Upper lobe of right lung (tissue), 1 donor: Measurements from ENCODE around the gene TERF2IP. TPM values are rescaled to one million over a fixed set of nuclear protein-coding genes. Genes with fewer than 3 reads are reported as not detected.

Source experiments
- ATAC-seq: fragments of 200-7000 bp; cut with Tn5 transposase; one replicate; pipeline ENCODE4 v1.9.1; 2020; ENCODE audit warnings: mild to moderate bottlenecking, moderate library complexity
- DNase-seq: peaks from one replicate; pipeline ENCODE4 v3.0.0-alpha.2; 2020
- H3K27ac ChIP-seq: fragments of 200-600 bp; one replicate; pipeline ENCODE4 v1.8.0; 2022
- H3K27me3 ChIP-seq: fragments of 200-600 bp; one replicate; pipeline ENCODE4 v1.8.0; 2022; ENCODE audit warnings: mild to moderate bottlenecking
- H3K36me3 ChIP-seq: fragments of 200-600 bp; one replicate; pipeline ENCODE4 v1.8.0; 2022
- H3K4me1 ChIP-seq: fragments of 200-600 bp; one replicate; pipeline ENCODE4 v1.8.0; 2022
- H3K4me3 ChIP-seq: fragments of 200-600 bp; one replicate; pipeline ENCODE4 v1.8.0; 2022; ENCODE audit warnings: mild to moderate bottlenecking
- H3K9me3 ChIP-seq: fragments of 200-600 bp; one replicate; pipeline ENCODE4 v1.8.0; 2022
- intact Hi-C: fragments of 100-400 bp; cut with DNase I; formaldehyde crosslinking; loops from one replicate; pipeline ENCODE4 v1.11.0; 2022
- total RNA-seq: library from RNA; stranded (reverse); fragmentation: NEBNext Ultra II Directional; extraction: Animal tissue kit (Norgen Biotek cat#: 25700); gene quantifications from one replicate; pipeline ENCODE4 v1.2.1, GENCODE V29; 2021
- TF ChIP-seq, protein P1 (sequence below): fragments of 200-600 bp; IDR thresholded peaks from one replicate; pipeline ENCODE4 v1.8.0; 2022; ENCODE audit warnings: antibody characterized with exemption
- donor health status: DM: no; HTN: yes; CAD: no; lungs with severe emphysema.

TERF2IP gene
- total RNA-seq, 1 donor from 2014 or later: 56.2 TPM

DNA sequence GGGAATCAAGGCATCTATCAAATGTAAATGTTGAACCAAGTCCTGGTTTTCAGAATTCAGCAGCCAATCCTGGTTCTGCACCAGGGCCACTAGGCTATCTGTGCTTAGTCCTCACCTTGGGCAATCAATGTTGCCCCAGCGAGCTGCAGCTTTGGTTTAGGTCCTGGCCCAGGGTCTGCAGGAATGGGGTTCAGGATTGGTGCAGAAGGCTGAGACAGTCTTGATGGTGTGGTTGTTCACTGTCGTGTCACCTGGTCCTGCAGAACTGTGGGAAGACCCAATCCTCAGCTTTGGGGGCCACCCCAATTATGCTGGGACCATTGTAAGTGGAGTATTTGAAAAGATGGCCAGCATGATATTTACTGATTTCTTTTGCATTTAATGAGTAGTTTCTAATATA is 10.6 kb downstream of the TERF2IP start:
- ATAC-seq (no peak), DNase-seq (no peak)
- TF ChIP-seq, protein P1, sequence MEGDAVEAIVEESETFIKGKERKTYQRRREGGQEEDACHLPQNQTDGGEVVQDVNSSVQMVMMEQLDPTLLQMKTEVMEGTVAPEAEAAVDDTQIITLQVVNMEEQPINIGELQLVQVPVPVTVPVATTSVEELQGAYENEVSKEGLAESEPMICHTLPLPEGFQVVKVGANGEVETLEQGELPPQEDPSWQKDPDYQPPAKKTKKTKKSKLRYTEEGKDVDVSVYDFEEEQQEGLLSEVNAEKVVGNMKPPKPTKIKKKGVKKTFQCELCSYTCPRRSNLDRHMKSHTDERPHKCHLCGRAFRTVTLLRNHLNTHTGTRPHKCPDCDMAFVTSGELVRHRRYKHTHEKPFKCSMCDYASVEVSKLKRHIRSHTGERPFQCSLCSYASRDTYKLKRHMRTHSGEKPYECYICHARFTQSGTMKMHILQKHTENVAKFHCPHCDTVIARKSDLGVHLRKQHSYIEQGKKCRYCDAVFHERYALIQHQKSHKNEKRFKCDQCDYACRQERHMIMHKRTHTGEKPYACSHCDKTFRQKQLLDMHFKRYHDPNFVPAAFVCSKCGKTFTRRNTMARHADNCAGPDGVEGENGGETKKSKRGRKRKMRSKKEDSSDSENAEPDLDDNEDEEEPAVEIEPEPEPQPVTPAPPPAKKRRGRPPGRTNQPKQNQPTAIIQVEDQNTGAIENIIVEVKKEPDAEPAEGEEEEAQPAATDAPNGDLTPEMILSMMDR: no peak
- H3K4me1 ChIP-seq: peaks cover 6% of the 10 kb centered on the region
- H3K9me3 ChIP-seq: no peaks in the 10 kb centered on the region
- no peak overlapping the region for H3K4me3 ChIP-seq
- peaks cover 76% of the 10 kb centered on the region for H3K36me3 ChIP-seq
- no peaks in the 10 kb centered on the region for H3K27me3 ChIP-seq
- intact Hi-C loops: no loop called here
- no peak overlapping the region for H3K27ac ChIP-seq

- TF ChIP-seq, protein P1: no peak
- H3K27ac ChIP-seq: no peak overlapping the region
- no peaks in the 10 kb centered on the region for H3K27me3 ChIP-seq
- DNase-seq (no peak), ATAC-seq (no peak)
- no peak overlapping the region for H3K4me3 ChIP-seq
- H3K9me3 ChIP-seq: no peaks in the 10 kb centered on the region
- H3K36me3 ChIP-seq: peaks cover 63% of the 10 kb centered on the region
- intact Hi-C loops: no loop called here
- H3K4me1 ChIP-seq: no peaks in the 10 kb centered on the region
Observed at GRCh38 chr16:75660321-75660720, 12.7 kb downstream of the TERF2IP start.

DNA sequence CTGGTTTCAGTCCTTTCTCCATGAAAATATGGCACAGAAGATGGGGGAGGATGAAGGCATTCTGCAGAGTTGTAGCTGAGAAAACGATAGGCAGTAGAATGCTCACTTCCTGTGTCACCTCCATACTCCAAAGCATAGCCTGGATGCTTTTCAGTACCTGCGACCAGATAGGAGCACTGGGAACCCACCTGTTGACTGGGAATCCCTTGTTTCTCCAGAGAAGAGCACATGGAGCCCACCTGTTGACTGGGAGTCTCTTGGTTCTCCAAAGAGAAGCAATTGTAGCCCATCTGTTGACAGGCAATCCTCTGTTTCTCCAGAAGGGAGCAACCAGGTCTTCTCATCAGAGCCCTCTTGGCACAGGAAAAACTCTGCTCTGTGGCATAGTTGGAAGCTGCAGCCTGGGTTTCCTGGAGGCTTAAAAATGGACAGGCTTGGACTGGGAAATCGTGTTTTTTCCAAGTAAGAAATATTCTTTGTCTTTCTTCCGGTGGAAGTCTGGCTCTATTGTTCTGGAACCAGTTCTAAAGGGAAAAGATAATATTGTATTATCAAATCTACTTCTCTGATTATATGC is 13.2 kb downstream of the TERF2IP start:
- Histone ChIP-seq H3K9me3 (no peaks in the 10 kb centered on the region), H3K4me3 (no peak overlapping the region), H3K36me3 (peaks cover 58% of the 10 kb centered on the region), H3K27ac (peak overlapping the region; percentile 42), H3K27me3 (no peaks in the 10 kb centered on the region), H3K4me1 (no peaks in the 10 kb centered on the region)
- intact Hi-C loops: no loop called here
- DNase-seq (no peak), ATAC-seq (no peak)
- TF ChIP-seq, protein P1: no peak

DNA sequence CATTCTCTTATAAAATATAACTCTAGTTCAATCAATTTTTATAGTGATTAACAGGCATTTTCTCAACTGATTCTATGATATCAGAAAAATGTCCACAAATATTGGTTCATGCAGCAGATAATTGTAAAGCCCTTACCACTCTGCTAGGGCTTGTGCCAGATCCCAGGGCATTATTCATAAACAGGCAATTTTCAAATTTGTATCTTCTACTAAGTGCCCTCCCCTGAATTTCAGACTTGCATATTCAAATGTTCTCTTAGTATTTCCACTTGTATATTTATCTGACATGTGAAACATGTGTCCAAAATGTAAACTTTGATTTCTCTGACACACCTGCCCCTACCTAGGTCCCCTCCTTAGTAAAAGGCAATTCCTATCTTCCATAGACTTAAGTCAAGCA is 19.9 kb downstream of the TERF2IP start:
- intact Hi-C loops: no loop called here
- H3K27me3 ChIP-seq: no peaks in the 10 kb centered on the region
- H3K27ac ChIP-seq: no peak overlapping the region
- DNase-seq: no peak
- H3K4me1 ChIP-seq: no peaks in the 10 kb centered on the region
- ATAC-seq: no peak
- no peaks in the 10 kb centered on the region for H3K9me3 ChIP-seq
- TF ChIP-seq, protein P1: no peak
- no peaks in the 10 kb centered on the region for H3K36me3 ChIP-seq
- H3K4me3 ChIP-seq: no peak overlapping the region

DNA sequence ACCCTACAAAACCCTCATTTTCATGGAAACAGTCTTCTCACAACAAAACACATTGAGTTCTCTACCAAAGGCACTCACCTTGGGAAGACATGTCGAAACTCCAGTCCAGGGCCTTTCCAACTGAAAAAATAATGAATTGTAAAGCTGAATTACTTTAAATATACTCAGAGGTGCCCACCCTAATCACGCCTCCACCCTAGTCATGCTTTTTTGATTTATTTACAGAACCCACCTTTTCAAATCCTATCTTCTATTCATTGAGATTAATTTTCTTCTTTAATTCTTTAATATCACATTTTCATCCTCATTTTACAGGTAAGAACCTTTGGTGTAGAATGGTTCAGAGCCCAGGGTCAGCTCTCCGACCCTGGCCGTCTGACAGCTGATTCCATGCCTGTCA is 29.3 kb downstream of the TERF2IP start, which contains the start of gene CPHXL2:
Gene CPHXL2, minus strand, starts transcription at position 101 of the 400 bp plus-strand sequence. Its CDS starts 10 bp downstream, at position 91.
- no peaks in the 10 kb centered on the region for H3K27me3 ChIP-seq
- TF ChIP-seq, protein P1: no peak
- DNase-seq (no peak), ATAC-seq (no peak)
- H3K36me3 ChIP-seq: no peaks in the 10 kb centered on the region
- H3K9me3 ChIP-seq: no peaks in the 10 kb centered on the region
- H3K4me3 ChIP-seq: no peak within 1 kb of the TSS
- intact Hi-C loops: no loop called here
- no peaks in the 10 kb centered on the region for H3K4me1 ChIP-seq
- no peak within 1 kb of the TSS for H3K27ac ChIP-seq

DNA sequence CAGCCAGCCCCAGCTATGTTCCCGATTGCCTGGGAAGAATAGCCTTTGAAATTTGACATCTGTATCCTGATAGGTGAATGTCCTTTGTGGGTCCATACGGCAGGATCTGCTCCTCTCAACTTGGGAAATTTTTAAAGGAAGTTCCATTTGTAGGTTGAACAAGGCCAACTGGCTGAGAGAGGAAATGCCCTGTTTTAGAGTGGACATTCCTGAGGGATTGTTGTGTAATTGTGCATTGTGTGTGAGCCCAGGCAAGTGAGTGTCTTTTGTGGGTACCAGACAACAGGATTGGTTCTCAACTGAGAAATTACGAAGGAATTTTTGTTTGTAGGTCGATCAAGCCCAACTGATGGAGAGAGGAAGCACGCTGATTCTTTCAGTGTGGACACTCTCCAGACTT is 31.8 kb downstream of the TERF2IP start:
- intact Hi-C loops: no loop called here
- DNase-seq (no peak), ATAC-seq (no peak)
- no peak overlapping the region for H3K4me3 ChIP-seq
- TF ChIP-seq, protein P1: no peak
- no peaks in the 10 kb centered on the region for H3K9me3 ChIP-seq
- H3K27me3 ChIP-seq: no peaks in the 10 kb centered on the region
- H3K4me1 ChIP-seq: no peaks in the 10 kb centered on the region
- H3K36me3 ChIP-seq: no peaks in the 10 kb centered on the region
- no peak overlapping the region for H3K27ac ChIP-seq
